Measurements from ENCODE around the gene LPO.

DNA sequence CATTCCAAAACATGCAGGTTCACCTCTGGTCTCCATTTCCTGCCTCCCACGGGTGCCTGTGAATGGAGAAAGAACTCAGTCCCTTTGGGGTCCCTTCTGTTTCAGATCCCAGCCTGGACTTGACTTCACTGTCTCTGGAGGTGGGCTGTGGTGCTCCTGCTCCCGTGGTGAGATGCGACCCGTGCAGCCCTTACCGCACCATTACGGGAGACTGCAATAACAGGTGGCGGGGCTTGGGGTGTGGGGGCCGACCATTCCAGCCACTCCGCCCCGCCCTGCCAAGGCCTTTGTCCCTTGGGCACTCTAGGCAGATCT is 10.5 kb downstream of the LPO start:
- TF ChIP-seq, protein P1, sequence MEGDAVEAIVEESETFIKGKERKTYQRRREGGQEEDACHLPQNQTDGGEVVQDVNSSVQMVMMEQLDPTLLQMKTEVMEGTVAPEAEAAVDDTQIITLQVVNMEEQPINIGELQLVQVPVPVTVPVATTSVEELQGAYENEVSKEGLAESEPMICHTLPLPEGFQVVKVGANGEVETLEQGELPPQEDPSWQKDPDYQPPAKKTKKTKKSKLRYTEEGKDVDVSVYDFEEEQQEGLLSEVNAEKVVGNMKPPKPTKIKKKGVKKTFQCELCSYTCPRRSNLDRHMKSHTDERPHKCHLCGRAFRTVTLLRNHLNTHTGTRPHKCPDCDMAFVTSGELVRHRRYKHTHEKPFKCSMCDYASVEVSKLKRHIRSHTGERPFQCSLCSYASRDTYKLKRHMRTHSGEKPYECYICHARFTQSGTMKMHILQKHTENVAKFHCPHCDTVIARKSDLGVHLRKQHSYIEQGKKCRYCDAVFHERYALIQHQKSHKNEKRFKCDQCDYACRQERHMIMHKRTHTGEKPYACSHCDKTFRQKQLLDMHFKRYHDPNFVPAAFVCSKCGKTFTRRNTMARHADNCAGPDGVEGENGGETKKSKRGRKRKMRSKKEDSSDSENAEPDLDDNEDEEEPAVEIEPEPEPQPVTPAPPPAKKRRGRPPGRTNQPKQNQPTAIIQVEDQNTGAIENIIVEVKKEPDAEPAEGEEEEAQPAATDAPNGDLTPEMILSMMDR (IDR thresholded peaks at IDR 0.05): no peak
- no peak for TF ChIP-seq POLR2A (IDR thresholded peaks at IDR 0.05)
